B cell (primary cell): ENCODE data around the gene MARCHF10.

Experiments used
- EZH2 ChIP-seq: IDR thresholded peaks from 2 replicates; pipeline ENCODE4 v1.6.1; 2012; ENCODE audit warnings: borderline replicate concordance, low read depth, mild to moderate bottlenecking, moderate library complexity, low read length; ENCODE audit not compliant: insufficient read depth, poor library complexity, severe bottlenecking
- TF ChIP-seq, protein P1 (sequence below): fragments of 200-600 bp; IDR thresholded peaks from one replicate; pipeline ENCODE4 v1.8.0; 2022; ENCODE audit warnings: antibody characterized with exemption, mild to moderate bottlenecking

DNA sequence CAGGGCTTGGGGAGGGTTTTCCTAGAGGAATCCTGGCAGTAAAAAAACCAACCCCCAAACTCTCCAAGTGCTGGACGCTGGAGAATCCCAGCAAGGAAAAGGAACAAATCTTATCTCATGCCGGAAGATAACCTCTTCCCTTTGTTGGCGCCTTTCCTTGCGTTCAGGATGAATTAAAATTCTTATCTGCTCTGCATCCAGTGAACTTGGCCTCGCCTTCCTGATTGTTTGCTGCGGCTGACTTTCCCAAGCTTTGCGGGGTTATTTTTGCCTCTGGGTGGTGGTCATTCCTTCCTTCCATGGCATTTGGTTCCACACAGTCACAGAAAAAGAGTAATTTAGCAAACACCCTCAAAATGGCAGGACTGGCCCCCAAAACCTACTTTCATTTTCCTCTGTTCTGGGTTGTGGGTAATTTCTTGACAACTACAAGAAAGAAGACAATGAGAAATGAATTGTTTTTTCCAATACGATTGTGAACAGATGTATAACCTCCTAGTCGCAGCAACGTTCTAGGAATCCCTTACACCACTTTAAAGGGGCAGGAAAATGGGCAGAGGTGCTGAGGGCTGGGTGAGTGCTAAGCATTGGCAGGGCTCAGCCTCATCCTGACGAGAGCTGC lies 102.8 kb downstream of the MARCHF10 start:
- TF ChIP-seq, protein P1, sequence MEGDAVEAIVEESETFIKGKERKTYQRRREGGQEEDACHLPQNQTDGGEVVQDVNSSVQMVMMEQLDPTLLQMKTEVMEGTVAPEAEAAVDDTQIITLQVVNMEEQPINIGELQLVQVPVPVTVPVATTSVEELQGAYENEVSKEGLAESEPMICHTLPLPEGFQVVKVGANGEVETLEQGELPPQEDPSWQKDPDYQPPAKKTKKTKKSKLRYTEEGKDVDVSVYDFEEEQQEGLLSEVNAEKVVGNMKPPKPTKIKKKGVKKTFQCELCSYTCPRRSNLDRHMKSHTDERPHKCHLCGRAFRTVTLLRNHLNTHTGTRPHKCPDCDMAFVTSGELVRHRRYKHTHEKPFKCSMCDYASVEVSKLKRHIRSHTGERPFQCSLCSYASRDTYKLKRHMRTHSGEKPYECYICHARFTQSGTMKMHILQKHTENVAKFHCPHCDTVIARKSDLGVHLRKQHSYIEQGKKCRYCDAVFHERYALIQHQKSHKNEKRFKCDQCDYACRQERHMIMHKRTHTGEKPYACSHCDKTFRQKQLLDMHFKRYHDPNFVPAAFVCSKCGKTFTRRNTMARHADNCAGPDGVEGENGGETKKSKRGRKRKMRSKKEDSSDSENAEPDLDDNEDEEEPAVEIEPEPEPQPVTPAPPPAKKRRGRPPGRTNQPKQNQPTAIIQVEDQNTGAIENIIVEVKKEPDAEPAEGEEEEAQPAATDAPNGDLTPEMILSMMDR: no peak
- no peak for TF ChIP-seq EZH2
